ENCODE data around the gene KDM2A. TPM values are rescaled to one million over a fixed set of nuclear protein-coding genes. Genes with fewer than 3 reads are reported as not detected.

Gene KDM2A
- total and polyA plus RNA-seq, 2 of the 13 experiments (the other 11 are each of a cell fraction or from before 2014, with no cell fraction given): 31.3 to 31.4 TPM

DNA sequence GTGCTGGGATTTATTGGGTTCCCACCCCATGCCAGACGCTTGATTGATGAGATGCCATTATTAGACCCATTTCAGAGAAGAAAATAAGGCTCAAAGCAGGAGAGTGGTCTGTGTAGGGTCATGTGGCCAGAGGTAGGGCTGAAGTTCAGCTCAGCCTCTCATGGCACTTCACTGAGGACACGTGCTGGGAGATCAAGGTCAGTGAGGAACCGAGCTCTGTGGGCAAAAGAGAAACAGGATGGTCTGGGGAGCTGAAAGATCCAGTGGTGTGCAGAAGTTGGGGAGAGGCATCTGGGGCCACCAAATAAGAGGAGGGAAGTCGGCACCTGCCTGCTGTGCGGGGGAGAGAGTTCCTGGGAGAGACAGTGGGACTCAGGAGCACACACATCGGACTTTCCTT lies 42.9 kb upstream of the KDM2A start (continued):
- peak; percentile 86 for TF ChIP-seq MNT (IDR thresholded peaks at IDR 0.05)
- peak; percentile 84 for TF ChIP-seq ZNF441 (CRISPR knock-in tag; IDR thresholded peaks at IDR 0.05; ENCODE audit: borderline replicate concordance)
- peak; percentile 58; the same call in 1 of the 2 replicates for TF ChIP-seq ZNF788 (CRISPR knock-in tag; IDR thresholded peaks at IDR 0.05; ENCODE audit: borderline replicate concordance)
- TF ChIP-seq SAP130 (CRISPR knock-in tag; IDR thresholded peaks at IDR 0.05; ENCODE audit: low read depth): peak; percentile 28; the same call in 1 of the 2 replicates
- peak; percentile 55; the same call in 1 of the 2 replicates for TF ChIP-seq ZMAT3 (CRISPR knock-in tag; conservative IDR thresholded peaks at IDR 0.05)
- TF ChIP-seq ZNF296 (CRISPR knock-in tag; conservative IDR thresholded peaks at IDR 0.05): no peak
- TF ChIP-seq ERF (CRISPR knock-in tag; IDR thresholded peaks at IDR 0.05): 0 out of 2 replicates have a peak, but pooled peaks have one; percentile 29
- TF ChIP-seq PHF8 (CRISPR knock-in tag; IDR thresholded peaks at IDR 0.05): no peak
- peak; percentile 62 for TF ChIP-seq ZMYM2 (CRISPR knock-in tag; IDR thresholded peaks at IDR 0.05)
- TF ChIP-seq GRHL1 (CRISPR knock-in tag; conservative IDR thresholded peaks at IDR 0.05): no peak
- 0 out of 2 replicates have a peak, but pooled peaks have one; percentile 40 for TF ChIP-seq ZNF746 (CRISPR knock-in tag; IDR thresholded peaks at IDR 0.05)
- TF ChIP-seq SOX13 (IDR thresholded peaks at IDR 0.05): no peak
- peak in 1 of 2 experiments; percentile 13; a peak in 1 of 4 replicates for TF ChIP-seq SOX13 (CRISPR knock-in tag; conservative IDR thresholded peaks at IDR 0.05 in 1 of 2, IDR thresholded peaks at IDR 0.05 in 1 of 2)
- TF ChIP-seq SNAPC2 (CRISPR knock-in tag; IDR thresholded peaks at IDR 0.05): no peak
- TF ChIP-seq ARNT2 (CRISPR knock-in tag; IDR thresholded peaks at IDR 0.05; ENCODE audit: low read depth): no peak
- TF ChIP-seq TAF1 (CRISPR knock-in tag; IDR thresholded peaks at IDR 0.05): no peak
- no peak for TF ChIP-seq ZNF605 (CRISPR knock-in tag; IDR thresholded peaks at IDR 0.05)
- peak; percentile 48; the same call in 1 of the 2 replicates for TF ChIP-seq SPEN (CRISPR knock-in tag; IDR thresholded peaks at IDR 0.05; ENCODE audit: low read depth)
- TF ChIP-seq NFATC3 (CRISPR knock-in tag; IDR thresholded peaks at IDR 0.05): no peak
- TF ChIP-seq ZNF160 (CRISPR knock-in tag; IDR thresholded peaks at IDR 0.05): no peak
- TF ChIP-seq BCL3 (CRISPR knock-in tag; IDR thresholded peaks at IDR 0.05): no peak
- TF ChIP-seq MEIS2 (CRISPR knock-in tag; IDR thresholded peaks at IDR 0.05): peak; percentile 39; the same call in 1 of the 2 replicates
- TF ChIP-seq ZNF446 (CRISPR knock-in tag; IDR thresholded peaks at IDR 0.05): no peak
- 0 out of 2 replicates have a peak, but pooled peaks have one; percentile 48 for TF ChIP-seq HBP1 (CRISPR knock-in tag; IDR thresholded peaks at IDR 0.05; ENCODE audit: low read depth)
- no peak for TF ChIP-seq SCMH1 (CRISPR knock-in tag; IDR thresholded peaks at IDR 0.05; ENCODE audit: borderline replicate concordance)
- no peak for TF ChIP-seq ZSCAN29 (CRISPR knock-in tag; conservative IDR thresholded peaks at IDR 0.05)
- TF ChIP-seq ZNF546 (CRISPR knock-in tag; conservative IDR thresholded peaks at IDR 0.05): no peak
